DND-41 (cell line): Measurements from ENCODE around the gene ZRSR2.

ENCODE experiments used
- CTCF ChIP-seq: IDR thresholded peaks from 2 replicates; pipeline ENCODE4 v1.5.1; 2012; ENCODE audit warnings: borderline replicate concordance, low read length, moderate library complexity, mild to moderate bottlenecking; ENCODE audit not compliant: poor library complexity, severe bottlenecking; ENCODE audit errors: extremely low read depth
- EZH2 ChIP-seq: IDR thresholded peaks from 3 replicates; pipeline ENCODE4 v1.6.1; 2012; ENCODE audit warnings: borderline replicate concordance, low read depth, mild to moderate bottlenecking, moderate library complexity, low read length, inconsistent platforms; ENCODE audit not compliant: severe bottlenecking

DNA sequence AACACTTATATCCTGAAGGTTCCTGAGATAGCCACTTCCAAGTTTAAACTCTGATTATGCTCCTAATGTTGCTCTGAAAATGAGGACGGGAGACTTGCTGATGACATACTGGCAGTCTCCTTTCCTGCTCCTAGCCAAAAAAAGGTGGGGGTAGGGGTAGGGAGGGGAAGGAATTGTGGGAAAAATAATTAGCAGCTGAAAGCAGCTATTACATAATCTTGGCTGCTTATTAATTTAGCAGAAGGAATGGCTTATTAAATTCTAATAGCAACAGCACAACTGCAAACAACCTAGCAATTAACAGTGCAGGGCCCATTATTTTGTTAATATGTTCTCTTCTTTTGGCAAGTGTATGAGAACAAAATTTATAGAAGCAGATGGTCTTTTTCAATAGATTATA, 66.4 kb downstream of the ZRSR2 start:
- TF ChIP-seq CTCF (no peak), EZH2 (no peak)
